Brain pericyte (primary cell): Measurements from ENCODE around the gene SPAG4.

Experiments
- DNase-seq: peaks from one replicate; pipeline ENCODE4 v3.0.0-alpha.2; 2012; ENCODE audit warnings: low read depth, low spot score

SPAG4 gene

GRCh38 chr20:35620818-35621559, 5.4 kb downstream of the SPAG4 start:
- no peak for DNase-seq

DNA sequence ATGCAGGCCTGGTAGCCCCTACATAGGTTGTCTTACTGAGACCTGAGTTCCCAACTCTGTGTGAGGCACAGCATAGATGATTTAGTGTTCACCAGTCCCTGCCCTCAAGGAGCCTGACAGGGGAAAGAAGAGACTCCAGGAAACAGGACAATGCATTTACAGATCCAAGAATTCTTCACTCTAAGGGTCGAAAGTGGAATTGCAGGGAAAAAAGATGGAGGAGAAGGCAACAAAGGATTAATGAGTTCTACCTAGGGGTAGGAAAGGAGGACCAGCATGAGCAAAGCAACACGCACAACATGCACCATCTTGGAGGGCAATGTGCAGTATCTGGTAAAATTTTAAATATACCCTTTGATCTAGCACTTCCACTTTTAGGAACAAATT, 5.9 kb downstream of the SPAG4 start:
- DNase-seq = no peak

- no peak for DNase-seq
Observed at GRCh38 chr20:35625584-35626385, 10.2 kb downstream of the SPAG4 start.

DNA sequence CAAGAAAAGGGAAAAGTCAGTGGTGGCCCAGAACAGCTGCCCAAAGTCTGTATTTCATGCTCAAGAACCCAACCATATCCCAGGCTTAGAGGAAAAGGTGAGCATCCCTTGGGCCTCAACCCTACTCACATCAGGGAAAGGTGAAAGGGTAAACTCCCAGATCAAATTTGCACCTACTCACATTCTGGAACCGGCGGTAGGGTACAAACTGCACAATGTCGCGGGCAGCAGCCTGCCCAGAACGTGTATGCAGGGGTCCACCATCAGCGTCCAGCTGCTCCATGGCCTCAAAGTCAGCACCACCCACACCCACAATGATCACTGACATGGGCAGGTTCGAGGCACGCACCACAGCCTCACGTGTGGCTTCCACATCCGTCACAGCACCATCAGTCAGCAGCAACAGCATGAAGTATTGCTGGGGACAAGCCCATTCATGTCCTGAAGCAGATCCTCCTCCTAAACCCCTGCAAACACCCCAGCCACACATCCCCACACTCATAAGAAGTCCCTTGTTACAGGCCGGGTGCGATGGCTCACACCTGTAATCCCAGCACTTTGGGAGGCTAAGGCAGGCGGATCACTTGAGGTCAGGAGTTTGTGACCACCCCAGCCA, 10.9 kb downstream of the SPAG4 start:
- DNase-seq = no peak

DNA sequence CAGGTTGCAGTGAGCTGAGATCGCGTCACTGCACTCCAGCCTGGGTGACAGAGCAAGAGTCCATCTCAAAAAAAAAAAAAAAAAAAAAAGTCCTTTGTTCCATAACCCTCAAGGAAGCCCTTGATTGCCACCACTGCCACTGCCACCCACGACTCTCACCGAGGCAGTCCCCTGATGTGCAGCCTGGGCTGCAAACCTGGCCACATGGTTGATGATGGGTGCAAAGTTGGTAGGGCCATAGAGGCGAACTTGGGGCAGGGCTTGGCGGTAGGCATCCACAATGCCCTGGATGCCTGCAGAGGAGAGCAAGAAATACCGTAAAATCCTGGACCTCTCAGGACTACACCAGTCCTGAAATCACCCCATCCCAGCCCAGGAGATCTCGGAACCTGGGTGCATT, 11.5 kb downstream of the SPAG4 start:
- no peak for DNase-seq

- DNase-seq = no peak
Observed at GRCh38 chr20:35629427-35630145, 14.0 kb downstream of the SPAG4 start.

- no peak for DNase-seq
Observed at GRCh38 chr20:35630636-35631035, 15.0 kb downstream of the SPAG4 start.

GRCh38 chr20:35632539-35633115, 17.0 kb downstream of the SPAG4 start:
- DNase-seq = no peak

DNA sequence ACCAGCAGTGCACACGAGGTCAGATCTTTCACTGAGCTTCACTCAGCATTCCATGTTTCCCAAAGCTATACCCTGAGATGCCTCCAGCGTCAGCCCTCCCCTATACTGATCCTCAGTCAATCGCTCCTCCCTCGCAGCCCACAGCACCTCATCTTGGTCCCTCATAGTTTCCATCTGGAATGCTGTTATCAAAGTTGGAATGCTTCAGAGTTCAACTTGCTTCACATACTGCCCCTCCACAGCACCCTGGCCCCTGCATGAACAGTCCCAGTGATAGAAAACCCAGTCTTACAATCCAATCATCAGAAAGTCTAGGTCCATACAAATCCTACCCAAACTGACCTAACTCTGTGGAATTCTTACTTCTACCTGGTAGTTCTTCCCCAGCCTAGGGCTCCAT, 20.0 kb downstream of the SPAG4 start:
- no peak for DNase-seq

GRCh38 chr20:35636095-35636494, 20.5 kb downstream of the SPAG4 start:
- DNase-seq = no peak

DNA sequence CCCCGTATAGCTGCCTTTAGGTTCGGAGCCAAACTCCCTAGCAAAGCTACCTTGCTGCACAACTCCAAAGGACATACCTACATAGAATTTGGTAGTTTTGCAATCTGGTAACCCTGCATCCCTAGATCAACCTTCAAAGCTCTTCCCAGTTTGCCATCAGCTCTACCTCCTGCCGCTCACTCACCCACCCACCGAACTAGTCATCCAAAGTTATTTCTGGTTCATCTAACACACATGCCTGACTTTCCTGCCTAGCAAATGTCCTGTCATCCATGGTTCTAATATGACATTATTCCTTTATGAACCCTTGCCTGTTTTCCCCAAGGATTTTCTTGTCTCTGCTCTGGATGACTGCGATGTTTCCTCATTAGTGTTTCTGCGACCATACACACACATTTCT, 21.6 kb downstream of the SPAG4 start:
- DNase-seq = no peak

DNA sequence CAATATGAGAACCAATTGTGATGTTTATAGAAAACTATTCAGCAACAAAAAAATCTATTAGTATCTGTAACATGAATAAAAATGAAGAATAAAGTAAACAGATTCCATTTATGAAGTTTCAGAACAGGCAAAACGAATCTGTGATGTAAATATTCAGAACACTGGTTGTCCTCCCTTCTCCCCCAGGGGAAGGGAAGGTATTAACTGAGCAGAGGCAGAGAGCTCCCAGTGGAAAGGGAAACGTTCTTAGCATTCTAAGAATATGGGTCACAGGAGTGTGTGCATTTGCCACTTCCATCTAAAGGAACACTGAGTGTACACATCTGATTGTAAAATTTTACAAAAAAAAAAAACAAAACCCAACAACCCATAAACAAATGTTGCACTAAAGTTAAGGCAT, 23.1 kb downstream of the SPAG4 start:
- no peak for DNase-seq

DNA sequence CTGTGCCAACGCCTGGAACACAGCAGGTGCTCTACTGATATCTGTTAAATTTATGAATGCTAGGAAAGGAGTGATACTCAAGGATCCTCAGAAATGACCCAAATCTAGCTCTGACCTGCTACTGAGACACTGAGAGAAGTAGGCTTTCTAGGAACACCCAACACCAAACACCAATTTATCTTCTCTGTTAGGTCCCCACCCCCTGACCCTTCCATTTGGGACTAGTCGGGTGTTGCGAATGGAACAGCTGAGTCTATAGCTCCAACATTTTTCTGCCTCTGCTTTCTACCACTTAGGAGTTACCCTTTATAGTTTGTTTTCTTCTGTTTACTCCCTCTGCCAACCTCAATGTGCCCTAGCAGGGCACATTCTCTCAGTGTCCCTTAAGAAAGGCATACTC, 25.1 kb downstream of the SPAG4 start:
- no peak for DNase-seq

DNA sequence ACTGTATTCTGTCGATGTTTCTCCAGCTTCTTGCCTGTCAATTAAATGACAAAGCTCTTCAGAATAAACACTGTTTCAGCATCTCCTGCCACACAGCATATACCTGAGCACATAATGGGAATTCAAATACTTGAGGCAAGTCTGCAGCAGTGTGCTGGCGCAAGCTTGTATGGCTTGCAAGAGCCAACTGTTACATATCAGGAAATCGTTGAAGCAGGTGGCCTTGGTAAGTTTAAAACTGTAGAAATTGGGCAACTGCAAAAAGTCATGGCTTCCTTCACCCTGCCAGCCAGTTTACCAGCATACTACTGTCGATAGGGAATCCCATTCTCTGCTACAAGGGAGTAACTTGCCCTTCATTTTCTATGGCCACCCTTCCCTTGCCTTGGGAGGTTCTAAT, 26.1 kb downstream of the SPAG4 start:
- no peak for DNase-seq

DNA sequence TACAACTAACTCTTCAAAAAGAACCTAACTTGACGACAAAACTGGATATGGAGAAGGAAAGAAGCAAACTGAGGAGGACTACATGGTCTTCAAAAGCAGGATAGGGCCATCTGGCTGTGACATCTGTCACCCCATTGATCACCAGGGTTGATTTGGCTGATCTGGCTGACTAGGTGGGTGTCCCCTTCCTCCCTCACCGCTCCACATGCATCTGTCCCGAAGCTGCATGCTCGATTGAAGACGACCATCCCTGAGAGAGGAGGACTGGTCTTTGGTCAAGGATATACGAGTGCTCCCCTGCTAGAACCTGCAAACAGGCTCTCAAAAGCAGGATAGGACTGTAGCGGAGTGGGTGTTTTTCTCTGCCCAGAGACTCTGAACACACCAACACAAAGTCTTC, 27.4 kb downstream of the SPAG4 start:
- DNase-seq = no peak

DNA sequence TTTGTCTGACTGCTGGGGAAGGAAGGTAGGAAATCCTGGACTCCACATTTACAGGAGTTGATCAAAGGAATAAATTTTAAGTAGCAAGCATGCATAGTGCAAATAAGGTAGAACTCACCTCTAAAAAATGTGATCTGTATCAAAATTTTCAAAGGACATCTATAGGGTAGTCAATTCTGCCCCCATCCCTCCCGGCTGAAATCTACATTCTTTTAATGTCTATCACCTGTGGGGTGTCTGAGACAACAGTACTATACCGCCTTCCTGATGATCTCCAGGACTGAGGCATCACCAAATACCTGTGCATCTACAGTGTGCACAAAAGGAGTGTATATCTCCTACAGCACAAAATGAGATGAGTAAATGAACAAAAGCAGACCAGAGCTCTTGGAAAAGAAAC, 29.2 kb downstream of the SPAG4 start:
- DNase-seq = no peak

DNA sequence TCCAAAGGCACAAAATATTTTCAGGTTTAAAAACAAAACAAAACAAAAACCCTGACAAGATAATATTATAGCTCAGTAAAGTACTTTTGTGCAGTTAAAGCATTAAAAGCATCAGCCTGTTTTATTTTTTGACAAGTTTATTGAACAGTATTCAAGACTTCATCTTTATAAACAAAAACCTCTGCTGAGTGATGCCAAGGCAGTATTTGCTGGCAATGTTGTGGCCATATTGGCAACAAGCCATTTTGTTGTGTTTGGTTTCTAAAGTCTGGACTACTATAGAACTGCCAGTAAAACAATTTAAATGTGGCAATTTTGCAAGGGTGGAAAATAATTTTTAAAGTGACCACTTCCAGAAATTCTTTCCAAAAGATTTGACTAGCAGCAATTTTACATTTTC, 33.2 kb downstream of the SPAG4 start:
- no peak for DNase-seq

- DNase-seq = no peak
Observed at GRCh38 chr20:35650632-35651031, 35.0 kb downstream of the SPAG4 start.

- no peak for DNase-seq
Observed at GRCh38 chr20:35651958-35652357, 36.3 kb downstream of the SPAG4 start.

GRCh38 chr20:35652641-35653429, 37.2 kb downstream of the SPAG4 start:
- no peak for DNase-seq

DNA sequence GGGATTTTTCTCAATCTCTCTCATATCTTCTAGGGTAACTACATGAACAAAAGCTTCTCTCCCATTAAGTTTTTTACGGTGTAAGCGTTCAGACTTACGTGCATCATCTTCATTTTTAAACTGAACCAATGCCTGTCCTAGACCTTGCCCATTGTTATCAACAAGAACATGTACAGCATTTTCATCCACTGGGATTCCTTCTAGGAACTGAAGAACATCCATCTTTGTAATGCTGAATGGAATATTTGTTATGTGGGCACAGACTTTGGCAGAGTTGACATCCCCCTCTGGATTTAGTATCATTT, 37.8 kb downstream of the SPAG4 start:
- DNase-seq = no peak
